ENCODE data around the gene GFRA3.
"Not testable (repeated sequence)": the region's sequence is repeated elsewhere in the genome, so short reads cannot be mapped to it uniquely, and the experiment has no call there.

Gene GFRA3

DNA sequence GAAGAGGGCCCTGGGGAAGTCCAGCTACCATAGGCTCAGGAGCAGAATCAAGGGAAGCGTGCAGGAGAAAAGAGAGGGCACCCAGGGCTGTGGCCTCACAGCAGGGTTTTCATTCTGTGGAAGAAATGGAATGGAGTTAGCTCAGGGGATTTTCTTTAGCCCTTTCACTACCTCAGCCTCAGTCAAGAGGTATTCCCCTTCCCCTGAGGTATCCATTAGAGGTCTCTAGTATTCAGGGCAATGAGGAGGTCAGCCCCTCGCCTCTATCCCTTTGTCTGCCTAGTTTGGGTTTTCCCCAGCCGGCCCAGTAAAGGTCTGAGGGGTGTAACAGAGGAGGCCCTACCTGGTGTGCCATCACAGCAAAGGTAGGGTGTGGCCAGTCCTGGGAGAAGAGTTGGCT, 21.5 kb downstream of the GFRA3 start:
- no peak overlapping the region for H3K4me3 ChIP-seq (replicated peaks; ENCODE audit: low read depth, low read length)
- no peak for DNase-seq (ENCODE audit: low read depth)
- TF ChIP-seq, protein P1, sequence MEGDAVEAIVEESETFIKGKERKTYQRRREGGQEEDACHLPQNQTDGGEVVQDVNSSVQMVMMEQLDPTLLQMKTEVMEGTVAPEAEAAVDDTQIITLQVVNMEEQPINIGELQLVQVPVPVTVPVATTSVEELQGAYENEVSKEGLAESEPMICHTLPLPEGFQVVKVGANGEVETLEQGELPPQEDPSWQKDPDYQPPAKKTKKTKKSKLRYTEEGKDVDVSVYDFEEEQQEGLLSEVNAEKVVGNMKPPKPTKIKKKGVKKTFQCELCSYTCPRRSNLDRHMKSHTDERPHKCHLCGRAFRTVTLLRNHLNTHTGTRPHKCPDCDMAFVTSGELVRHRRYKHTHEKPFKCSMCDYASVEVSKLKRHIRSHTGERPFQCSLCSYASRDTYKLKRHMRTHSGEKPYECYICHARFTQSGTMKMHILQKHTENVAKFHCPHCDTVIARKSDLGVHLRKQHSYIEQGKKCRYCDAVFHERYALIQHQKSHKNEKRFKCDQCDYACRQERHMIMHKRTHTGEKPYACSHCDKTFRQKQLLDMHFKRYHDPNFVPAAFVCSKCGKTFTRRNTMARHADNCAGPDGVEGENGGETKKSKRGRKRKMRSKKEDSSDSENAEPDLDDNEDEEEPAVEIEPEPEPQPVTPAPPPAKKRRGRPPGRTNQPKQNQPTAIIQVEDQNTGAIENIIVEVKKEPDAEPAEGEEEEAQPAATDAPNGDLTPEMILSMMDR (IDR thresholded peaks at IDR 0.05; ENCODE audit: low read length, missing control alignments) = no peak

DNA sequence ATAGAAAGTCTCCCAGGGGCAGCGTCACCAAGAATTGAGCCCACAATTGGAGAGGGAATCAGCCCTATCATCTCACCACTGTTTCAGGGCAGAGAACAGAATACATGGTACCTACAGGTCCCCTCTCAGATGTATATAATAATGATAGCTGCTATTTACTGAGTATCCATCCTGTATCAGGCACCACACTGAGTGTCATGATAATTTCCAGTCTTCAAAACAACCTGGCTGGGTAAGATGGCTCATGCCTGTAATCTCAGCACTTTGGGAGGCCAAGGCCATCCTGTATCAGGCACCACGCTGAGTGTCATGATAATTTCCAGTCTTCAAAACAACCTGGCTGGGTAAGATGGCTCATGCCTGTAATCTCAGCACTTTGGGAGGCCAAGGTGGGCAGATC, 26.6 kb downstream of the GFRA3 start:
- not testable (repeated sequence) for H3K4me3 ChIP-seq (replicated peaks; ENCODE audit: low read depth, low read length); DNase-seq (ENCODE audit: low read depth)

DNA sequence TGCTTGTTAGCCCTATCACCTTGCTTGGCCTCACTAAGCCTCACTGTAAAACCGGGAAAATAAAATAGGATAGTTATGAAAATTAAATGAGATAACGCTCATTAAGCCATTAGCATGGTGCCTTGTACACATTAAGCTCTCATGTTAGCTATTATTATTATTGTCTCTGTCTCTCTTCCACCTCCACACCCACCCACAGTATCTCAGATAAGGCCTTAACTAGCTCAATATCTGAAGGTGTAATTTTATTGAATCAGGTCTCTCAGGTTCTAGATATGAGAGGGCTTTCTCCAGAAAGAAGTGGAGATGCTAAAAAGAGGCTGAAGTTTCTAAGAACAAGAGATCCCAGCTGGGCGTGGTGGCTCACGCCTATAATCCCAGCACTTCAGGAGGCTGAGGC, 27.6 kb downstream of the GFRA3 start:
- H3K4me3 ChIP-seq (replicated peaks; ENCODE audit: low read depth, low read length) = no peak overlapping the region
- TF ChIP-seq, protein P1 (IDR thresholded peaks at IDR 0.05; ENCODE audit: low read length, missing control alignments) = no peak
- no peak for DNase-seq (ENCODE audit: low read depth)

DNA sequence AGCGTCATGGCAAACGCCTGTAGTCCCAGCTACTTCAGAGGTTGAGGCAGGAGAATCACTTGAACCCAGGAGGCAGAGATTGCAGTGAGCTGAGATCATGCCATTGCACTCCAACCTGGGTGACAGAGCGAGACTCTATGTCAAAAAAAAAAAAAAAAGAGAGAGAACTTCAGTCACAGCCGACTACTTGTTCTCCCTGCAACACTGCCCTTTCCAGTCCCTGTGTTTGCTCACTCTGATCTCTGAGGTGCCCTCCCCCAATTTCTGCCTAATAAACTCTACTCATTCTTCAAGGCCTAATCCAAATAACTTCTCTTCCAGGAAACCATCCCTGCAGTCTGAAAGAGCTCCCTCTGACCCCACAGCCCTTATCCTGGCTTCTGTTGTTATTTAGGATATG, 28.1 kb downstream of the GFRA3 start:
- DNase-seq (ENCODE audit: low read depth) = no peak
- TF ChIP-seq, protein P1 (IDR thresholded peaks at IDR 0.05; ENCODE audit: low read length, missing control alignments) = no peak
- no peak overlapping the region for H3K4me3 ChIP-seq (replicated peaks; ENCODE audit: low read depth, low read length)

DNA sequence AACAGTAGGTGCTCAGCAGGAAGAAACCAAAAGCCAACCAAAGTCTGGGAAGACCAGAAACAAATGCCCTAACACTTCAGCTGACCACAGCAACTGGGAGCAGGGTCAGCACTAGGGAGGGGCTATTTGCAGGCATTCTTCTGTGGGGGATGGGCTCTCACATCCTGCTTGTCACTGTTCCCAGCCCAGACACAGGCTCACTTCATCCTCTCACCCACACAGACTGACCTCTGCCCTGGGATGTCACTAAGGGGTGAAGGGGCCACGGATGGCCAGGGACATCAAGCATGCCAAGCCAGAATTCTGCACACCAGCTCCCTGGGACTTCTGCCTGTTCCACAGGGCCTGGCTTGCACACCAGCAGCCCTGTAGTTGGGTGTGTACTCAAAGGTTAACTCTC, 28.7 kb downstream of the GFRA3 start:
- DNase-seq (ENCODE audit: low read depth) = no peak
- TF ChIP-seq, protein P1 (IDR thresholded peaks at IDR 0.05; ENCODE audit: low read length, missing control alignments) = no peak
- no peak overlapping the region for H3K4me3 ChIP-seq (replicated peaks; ENCODE audit: low read depth, low read length)

DNA sequence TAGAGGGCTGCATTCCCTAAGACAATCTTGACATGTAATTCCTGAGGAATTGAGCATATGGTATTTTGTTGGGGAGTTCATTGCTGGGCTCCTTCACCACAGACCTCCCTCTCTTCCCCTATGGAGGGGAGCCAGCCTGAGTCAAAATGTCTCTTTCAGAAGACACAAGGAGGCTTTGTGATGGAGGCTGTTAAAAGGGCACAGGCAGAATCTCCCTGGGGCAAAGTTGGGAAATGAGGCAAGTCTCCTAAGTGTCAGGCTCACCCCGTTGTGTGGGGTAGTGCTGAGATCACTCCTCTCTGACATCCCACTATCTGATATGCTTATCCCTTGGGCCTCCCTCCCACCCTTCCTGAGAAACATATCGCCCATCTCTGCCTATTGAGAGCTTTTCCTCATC, 30.6 kb downstream of the GFRA3 start:
- no peak for DNase-seq (ENCODE audit: low read depth)
- TF ChIP-seq, protein P1 (IDR thresholded peaks at IDR 0.05; ENCODE audit: low read length, missing control alignments) = no peak
- H3K4me3 ChIP-seq (replicated peaks; ENCODE audit: low read depth, low read length) = no peak overlapping the region

DNA sequence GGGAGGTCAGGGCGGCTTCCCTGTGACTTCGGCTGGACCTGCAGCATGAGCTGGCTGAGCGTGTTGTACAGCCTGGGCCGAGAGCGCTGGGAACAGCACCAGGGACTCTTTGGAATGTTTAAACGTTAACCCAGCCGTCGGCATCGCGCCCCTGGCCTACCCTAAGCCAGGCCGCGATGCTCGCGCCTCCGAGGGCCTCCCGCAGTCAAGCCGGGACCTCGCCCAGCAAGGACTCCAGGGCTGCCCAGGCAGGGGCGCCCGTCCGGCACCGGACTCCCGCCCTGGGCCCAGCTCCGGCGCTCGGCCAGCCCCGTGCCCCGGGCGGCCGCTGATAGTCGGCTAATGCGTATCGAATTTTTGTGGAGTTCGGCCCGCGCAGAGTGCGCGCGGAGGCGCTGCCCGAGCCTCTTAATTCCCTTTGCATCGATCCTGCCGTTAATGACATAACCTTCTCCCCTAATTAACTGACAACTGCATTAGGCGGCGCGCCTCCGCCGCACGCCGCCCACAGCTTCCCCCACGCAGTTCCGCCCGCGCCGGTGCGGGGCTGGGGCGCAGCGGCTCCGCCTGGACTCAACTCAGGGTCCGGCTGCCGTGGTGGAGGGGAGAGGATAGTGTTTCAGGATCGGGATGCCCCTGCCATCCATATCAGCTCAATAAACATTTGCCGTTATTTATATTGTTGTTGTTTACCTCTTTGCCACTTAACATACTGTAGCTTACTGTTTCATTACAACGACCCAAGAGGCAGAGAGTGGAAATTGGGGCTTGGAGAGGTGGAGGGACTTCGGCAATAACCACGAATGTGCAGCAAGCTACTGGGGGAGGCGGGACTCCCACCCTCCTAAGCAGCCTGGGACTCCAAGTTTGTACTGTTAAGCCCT, 32.5 kb downstream of the GFRA3 start:
- H3K4me3 ChIP-seq (replicated peaks; ENCODE audit: low read depth, low read length) = peak overlapping the region; percentile 46
- TF ChIP-seq, protein P1 (IDR thresholded peaks at IDR 0.05; ENCODE audit: low read length, missing control alignments) = no peak
- DNase-seq (ENCODE audit: low read depth) = peak; percentile 18
